HEK293 (cell line): ENCODE data around the gene DEAF1.

Source experiments
- HOXC10 ChIP-seq: sonication (generic); formaldehyde crosslinking; IDR thresholded peaks from 2 replicates; pipeline ENCODE4 v1.8.1; 2023; ENCODE audit warnings: mild to moderate bottlenecking, missing genetic modification reagents
- KLF1 ChIP-seq: fragments of 450-650 bp; formaldehyde crosslinking; IDR thresholded peaks from 2 replicates; pipeline ENCODE4 v1.5.1; 2016; ENCODE audit warnings: missing biosample characterization, missing genetic modification characterization
- SALL2 ChIP-seq: fragments of 450-650 bp; formaldehyde crosslinking; IDR thresholded peaks from 2 replicates; pipeline ENCODE4 v1.5.0; 2017; ENCODE audit warnings: missing biosample characterization, mild to moderate bottlenecking, missing genetic modification characterization, borderline replicate concordance
- SP2 ChIP-seq: fragments of 450-650 bp; formaldehyde crosslinking; IDR thresholded peaks from 2 replicates; pipeline ENCODE4 v1.5.1; 2016; ENCODE audit warnings: missing biosample characterization, missing genetic modification characterization
- ZBTB1 ChIP-seq: fragments of 450-650 bp; formaldehyde crosslinking; IDR thresholded peaks from 2 replicates; pipeline ENCODE4 v1.5.1; 2016; ENCODE audit warnings: missing biosample characterization, missing genetic modification characterization
- ZNF292 ChIP-seq: fragments of 450-650 bp; formaldehyde crosslinking; IDR thresholded peaks from 2 replicates; pipeline ENCODE4 v1.5.1; 2016; ENCODE audit warnings: low read depth, missing biosample characterization, missing genetic modification characterization, borderline replicate concordance
- ZNF416 ChIP-seq: fragments of 450-650 bp; formaldehyde crosslinking; IDR thresholded peaks from 2 replicates; pipeline ENCODE4 v1.5.1; 2016; ENCODE audit warnings: missing biosample characterization, missing genetic modification characterization
- ZNF501 ChIP-seq: fragments of 450-650 bp; formaldehyde crosslinking; IDR thresholded peaks from 2 replicates; pipeline ENCODE4 v1.5.1; 2016; ENCODE audit warnings: missing biosample characterization, missing genetic modification characterization
- ZNF704 ChIP-seq: fragments of 450-650 bp; formaldehyde crosslinking; IDR thresholded peaks from 2 replicates; pipeline ENCODE4 v1.5.1; 2016; ENCODE audit warnings: missing biosample characterization, missing genetic modification characterization
- ZNF791 ChIP-seq: fragments of 450-650 bp; formaldehyde crosslinking; IDR thresholded peaks from 2 replicates; pipeline ENCODE4 v1.5.1; 2016; ENCODE audit warnings: missing biosample characterization, missing genetic modification characterization
- ZNF792 ChIP-seq: fragments of 450-650 bp; formaldehyde crosslinking; IDR thresholded peaks from 2 replicates; pipeline ENCODE4 v1.5.1; 2016; ENCODE audit warnings: missing biosample characterization, missing genetic modification characterization
- ZNF843 ChIP-seq: fragments of 450-650 bp; formaldehyde crosslinking; IDR thresholded peaks from 2 replicates; pipeline ENCODE4 v1.5.1; 2016; ENCODE audit warnings: missing biosample characterization, missing genetic modification characterization
- TF ChIP-seq, protein P1 (sequence below): fragments of 450-650 bp; formaldehyde crosslinking; IDR thresholded peaks from 2 replicates; pipeline ENCODE4 v1.5.1; 2016; ENCODE audit warnings: missing biosample characterization, missing genetic modification characterization
- TF ChIP-seq, protein P2 (sequence below): sonication (generic); formaldehyde crosslinking; IDR thresholded peaks from 2 replicates; pipeline ENCODE4 v1.8.1; 2022; ENCODE audit warnings: mild to moderate bottlenecking, moderate library complexity, missing genetic modification reagents

DNA sequence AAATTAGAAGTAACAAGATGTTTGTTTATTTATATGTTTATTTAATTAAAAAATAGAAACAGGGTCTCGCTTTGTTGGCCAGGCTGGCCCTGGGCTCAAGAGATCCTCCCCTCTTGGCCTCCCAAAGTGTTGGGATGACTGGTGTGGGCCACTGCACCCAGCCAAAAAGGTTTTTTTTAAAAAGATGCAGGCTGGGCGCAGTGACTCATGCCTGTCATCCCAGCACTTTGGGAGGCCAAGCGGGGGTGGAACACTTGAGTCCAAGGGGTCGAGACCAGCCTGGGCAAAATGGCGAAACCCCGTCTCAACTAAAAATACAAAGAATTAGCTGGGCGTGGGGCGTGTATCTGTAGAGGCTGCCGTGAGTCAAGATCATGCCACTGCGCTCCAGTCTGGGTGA lies 44.5 kb downstream of the DEAF1 start:
- no peak for TF ChIP-seq KLF1
- no peak for TF ChIP-seq HOXC10 (CRISPR knock-in tag)
- TF ChIP-seq, protein P1, sequence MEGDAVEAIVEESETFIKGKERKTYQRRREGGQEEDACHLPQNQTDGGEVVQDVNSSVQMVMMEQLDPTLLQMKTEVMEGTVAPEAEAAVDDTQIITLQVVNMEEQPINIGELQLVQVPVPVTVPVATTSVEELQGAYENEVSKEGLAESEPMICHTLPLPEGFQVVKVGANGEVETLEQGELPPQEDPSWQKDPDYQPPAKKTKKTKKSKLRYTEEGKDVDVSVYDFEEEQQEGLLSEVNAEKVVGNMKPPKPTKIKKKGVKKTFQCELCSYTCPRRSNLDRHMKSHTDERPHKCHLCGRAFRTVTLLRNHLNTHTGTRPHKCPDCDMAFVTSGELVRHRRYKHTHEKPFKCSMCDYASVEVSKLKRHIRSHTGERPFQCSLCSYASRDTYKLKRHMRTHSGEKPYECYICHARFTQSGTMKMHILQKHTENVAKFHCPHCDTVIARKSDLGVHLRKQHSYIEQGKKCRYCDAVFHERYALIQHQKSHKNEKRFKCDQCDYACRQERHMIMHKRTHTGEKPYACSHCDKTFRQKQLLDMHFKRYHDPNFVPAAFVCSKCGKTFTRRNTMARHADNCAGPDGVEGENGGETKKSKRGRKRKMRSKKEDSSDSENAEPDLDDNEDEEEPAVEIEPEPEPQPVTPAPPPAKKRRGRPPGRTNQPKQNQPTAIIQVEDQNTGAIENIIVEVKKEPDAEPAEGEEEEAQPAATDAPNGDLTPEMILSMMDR (tag by site-specific recombination): no peak
- no peak for TF ChIP-seq ZNF501 (tag by site-specific recombination)
- no peak for TF ChIP-seq ZBTB1
- TF ChIP-seq ZNF292 (tag by site-specific recombination): no peak
- TF ChIP-seq SP2 (tag by site-specific recombination): no peak
- TF ChIP-seq SALL2 (tag by site-specific recombination): no peak
- TF ChIP-seq ZNF791 (tag by site-specific recombination): no peak
- TF ChIP-seq ZNF416: no peak
- TF ChIP-seq ZNF704 (tag by site-specific recombination): no peak
- TF ChIP-seq ZNF792 (tag by site-specific recombination): no peak
- TF ChIP-seq, protein P2, sequence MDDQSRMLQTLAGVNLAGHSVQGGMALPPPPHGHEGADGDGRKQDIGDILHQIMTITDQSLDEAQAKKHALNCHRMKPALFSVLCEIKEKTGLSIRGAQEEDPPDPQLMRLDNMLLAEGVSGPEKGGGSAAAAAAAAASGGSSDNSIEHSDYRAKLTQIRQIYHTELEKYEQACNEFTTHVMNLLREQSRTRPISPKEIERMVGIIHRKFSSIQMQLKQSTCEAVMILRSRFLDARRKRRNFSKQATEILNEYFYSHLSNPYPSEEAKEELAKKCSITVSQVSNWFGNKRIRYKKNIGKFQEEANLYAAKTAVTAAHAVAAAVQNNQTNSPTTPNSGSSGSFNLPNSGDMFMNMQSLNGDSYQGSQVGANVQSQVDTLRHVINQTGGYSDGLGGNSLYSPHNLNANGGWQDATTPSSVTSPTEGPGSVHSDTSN (CRISPR knock-in tag): no peak
- TF ChIP-seq ZNF843 (tag by site-specific recombination): no peak
